Measurements from ENCODE around the gene ELAVL1. TPM values are rescaled to one million over a fixed set of nuclear protein-coding genes. Genes with fewer than 3 reads are reported as not detected.

ELAVL1 gene
- total RNA-seq, 1 donor from 2014 or later, result 83.5 TPM

- ChIA-PET CTCF (no interaction called here), POLR2A (interaction anchor here (0.6 kb wide), 2 partner anchors 39 to 181 kb away, joined by 3 read pairs; no protein-coding TSS in a partner anchor)
These were observed 22.8 kb downstream of the ELAVL1 start for GRCh38 chr19:7982651-7983099.

DNA sequence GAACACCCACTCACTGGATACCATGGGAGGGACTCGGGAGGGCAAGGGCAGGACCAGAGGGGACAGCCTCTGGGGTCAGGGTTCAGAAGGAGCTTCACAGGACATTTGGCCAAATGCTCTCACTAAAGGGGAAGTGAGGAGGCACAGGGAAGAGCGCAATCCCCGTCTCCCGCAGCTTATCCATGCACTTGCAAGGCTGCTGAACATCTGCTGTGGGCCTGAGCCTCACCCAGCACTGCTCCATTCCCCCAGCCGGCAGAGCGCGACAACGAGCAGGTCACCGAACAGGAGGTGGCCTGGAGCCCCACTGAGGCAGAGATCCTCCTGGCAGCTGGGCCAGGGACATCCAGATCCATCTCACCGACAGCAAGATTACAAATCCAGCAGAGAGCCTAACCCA, 23.3 kb downstream of the ELAVL1 start:
- ChIA-PET POLR2A (no interaction called here), CTCF (no interaction called here)
- H3K36me3 Mint-ChIP-seq (ENCODE audit: low read depth), result peaks cover 80% of the 10 kb centered on the region
- no peaks in the 10 kb centered on the region for H3K27me3 Mint-ChIP-seq
- H3K4me3 Mint-ChIP-seq, result no peak overlapping the region
- H3K9me3 Mint-ChIP-seq, result no peaks in the 10 kb centered on the region
- DNase-seq (no peak), ATAC-seq (ENCODE audit: low read depth) (no peak)
- H3K4me1 Mint-ChIP-seq, result no peaks in the 10 kb centered on the region
- H3K27ac Mint-ChIP-seq, result no peak overlapping the region
- intact Hi-C loops (cut with micrococcal nuclease), result no loop called here
- TF ChIP-seq CTCF (IDR thresholded peaks at IDR 0.05), result no peak

More at GRCh38 chr19:7982651-7983099, 22.8 kb downstream of the ELAVL1 start:
- Mint-ChIP-seq H3K9me3 (no peaks in the 10 kb centered on the region), H3K4me1 (no peaks in the 10 kb centered on the region), H3K27me3 (no peaks in the 10 kb centered on the region), H3K36me3 (ENCODE audit: low read depth) (peaks cover 80% of the 10 kb centered on the region), H3K4me3 (no peak overlapping the region), H3K27ac (no peak overlapping the region)
- intact Hi-C loops (cut with micrococcal nuclease), result no loop called here
- DNase-seq, result no peak
- no peak for TF ChIP-seq CTCF (IDR thresholded peaks at IDR 0.05)
- ATAC-seq (ENCODE audit: low read depth), result no peak

DNA sequence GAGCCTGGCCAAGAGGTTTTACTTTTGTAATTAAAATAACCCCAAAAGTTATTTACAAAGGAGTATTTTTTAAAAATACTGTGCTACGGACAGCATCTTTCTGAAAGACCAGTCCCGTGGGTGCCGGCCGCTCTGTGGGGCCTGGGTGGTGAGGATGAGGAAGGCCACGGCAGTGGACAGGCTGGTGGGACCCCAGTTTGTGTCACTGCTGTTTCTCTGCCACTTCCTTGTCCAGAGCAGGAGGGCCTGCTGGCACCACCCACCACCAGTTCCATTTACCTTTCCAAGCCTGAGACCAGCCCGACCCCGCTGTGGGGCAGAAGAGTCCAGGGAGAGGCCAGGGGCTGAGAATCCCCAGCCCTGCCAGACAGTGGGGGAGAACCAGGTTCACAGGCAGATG, 23.8 kb downstream of the ELAVL1 start:
- no peaks in the 10 kb centered on the region for H3K4me1 Mint-ChIP-seq
- TF ChIP-seq CTCF (IDR thresholded peaks at IDR 0.05), result no peak
- no peak overlapping the region for H3K27ac Mint-ChIP-seq
- no peaks in the 10 kb centered on the region for H3K27me3 Mint-ChIP-seq
- CTCF ChIA-PET, result no interaction called here
- DNase-seq (no peak), ATAC-seq (ENCODE audit: low read depth) (no peak)
- no peaks in the 10 kb centered on the region for H3K9me3 Mint-ChIP-seq
- H3K4me3 Mint-ChIP-seq, result no peak overlapping the region
- H3K36me3 Mint-ChIP-seq (ENCODE audit: low read depth), result peaks cover 81% of the 10 kb centered on the region
- intact Hi-C loops (cut with micrococcal nuclease), result no loop called here
- POLR2A ChIA-PET, result no interaction called here

GRCh38 chr19:7981199-7981598, 24.2 kb downstream of the ELAVL1 start:
- CTCF ChIA-PET, result no interaction called here
- Mint-ChIP-seq H3K4me1 (no peaks in the 10 kb centered on the region), H3K27ac (no peak overlapping the region), H3K36me3 (ENCODE audit: low read depth) (peaks cover 78% of the 10 kb centered on the region), H3K4me3 (no peak overlapping the region), H3K9me3 (no peaks in the 10 kb centered on the region), H3K27me3 (no peaks in the 10 kb centered on the region)
- intact Hi-C loops (cut with micrococcal nuclease), result no loop called here
- TF ChIP-seq CTCF (IDR thresholded peaks at IDR 0.05), result no peak
- DNase-seq (no peak), ATAC-seq (ENCODE audit: low read depth) (no peak)
- POLR2A ChIA-PET, result no interaction called here

GRCh38 chr19:7980635-7981121, 24.8 kb downstream of the ELAVL1 start:
- ChIA-PET CTCF (no interaction called here), POLR2A (no interaction called here)
- peaks cover 73% of the 10 kb centered on the region for H3K36me3 Mint-ChIP-seq (ENCODE audit: low read depth)
- intact Hi-C loops (cut with micrococcal nuclease), result no loop called here
- no peak for TF ChIP-seq CTCF (IDR thresholded peaks at IDR 0.05)
- DNase-seq (no peak), ATAC-seq (ENCODE audit: low read depth) (no peak)
- no peaks in the 10 kb centered on the region for H3K9me3 Mint-ChIP-seq
- no peaks in the 10 kb centered on the region for H3K4me1 Mint-ChIP-seq
- H3K27me3 Mint-ChIP-seq, result no peaks in the 10 kb centered on the region
- H3K4me3 Mint-ChIP-seq, result no peak overlapping the region
- H3K27ac Mint-ChIP-seq, result no peak overlapping the region
